Liver (tissue), 9 donors: ENCODE measurements around the gene GALNTL6. TPM values are rescaled to one million over a fixed set of nuclear protein-coding genes. Genes with fewer than 3 reads are reported as not detected.

ENCODE experiments used
- DNase-seq: peaks from one replicate; pipeline ENCODE4 v3.0.0-alpha.2; 2017; ENCODE audit warnings: low spot score
- H3K27ac ChIP-seq, 2 donors: one replicate each; pipeline ENCODE4 v1.7.0; 2013; ENCODE audit warnings: inconsistent platforms in 2 of 2, low read length in 2 of 2, control low read depth in 1 of 2, low read depth in 1 of 2, mild to moderate bottlenecking in 1 of 2
- H3K27me3 ChIP-seq, 4 donors: one replicate each; pipeline versions ENCODE4 v1.6.1 to v1.7.0; 2013; ENCODE audit warnings: low read length in 3 of 4, inconsistent platforms in 1 of 4, mild to moderate bottlenecking in 1 of 4, moderate library complexity in 1 of 4; ENCODE audit not compliant: control insufficient read depth in 4 of 4, insufficient read depth in 4 of 4
- H3K36me3 ChIP-seq, 4 donors: one replicate each; pipeline versions ENCODE4 v1.6.1 to v1.7.0; 2013; ENCODE audit warnings: low read length in 3 of 4, mild to moderate bottlenecking in 3 of 4, low read depth in 1 of 4, moderate library complexity in 1 of 4; ENCODE audit not compliant: control insufficient read depth in 4 of 4, insufficient read depth in 3 of 4
- H3K4me1 ChIP-seq, 4 donors: one replicate each; pipeline versions ENCODE4 v1.6.1 to v1.7.0; 2013; ENCODE audit warnings: low read length in 3 of 4, mild to moderate bottlenecking in 3 of 4, moderate library complexity in 1 of 4; ENCODE audit not compliant: control insufficient read depth in 4 of 4, insufficient read depth in 4 of 4
- H3K4me3 ChIP-seq, 3 donors: one replicate each; pipeline versions ENCODE4 v1.6.1 to v1.7.0; 2013; ENCODE audit warnings: low read length in 3 of 3, control low read depth in 1 of 3, low read depth in 1 of 3, mild to moderate bottlenecking in 1 of 3
- H3K9ac ChIP-seq, 2 donors: one replicate each; pipeline ENCODE4 v1.7.0; 2013; ENCODE audit warnings: low read length in 2 of 2, mild to moderate bottlenecking in 2 of 2, moderate library complexity in 2 of 2, control low read depth in 1 of 2, low read depth in 1 of 2
- H3K9me3 ChIP-seq, 4 donors: one replicate each; pipeline versions ENCODE4 v1.6.1 to v1.7.0; 2013; ENCODE audit warnings: low read length in 3 of 4; ENCODE audit not compliant: control insufficient read depth in 4 of 4
- CTCF ChIP-seq: fragments of 150-350 bp; IDR thresholded peaks from 2 replicates; pipeline ENCODE4 v1.5.1; 2017; ENCODE audit warnings: improper control_type of control experiment, low read depth, low read length; ENCODE audit not compliant: missing input control
- EGR1 ChIP-seq, 2 donors: IDR thresholded peaks; 2 replicates each; pipeline ENCODE4 v1.6.1; 2016 to 2018; ENCODE audit warnings: antibody characterized with exemption in 2 of 2, low read depth in 2 of 2
- FOXA1 ChIP-seq: IDR thresholded peaks from 2 replicates; pipeline ENCODE4 v1.6.1; 2016; ENCODE audit warnings: antibody characterized with exemption
- FOXA2 ChIP-seq: IDR thresholded peaks from 2 replicates; pipeline ENCODE4 v1.6.1; 2016; ENCODE audit warnings: antibody characterized with exemption
- GABPA ChIP-seq, 2 donors: IDR thresholded peaks in 1 of 2; conservative IDR thresholded peaks in 1 of 2; 2 replicates each; pipeline ENCODE4 v1.6.1; 2016; ENCODE audit warnings: antibody characterized with exemption in 2 of 2, mild to moderate bottlenecking in 1 of 2, moderate library complexity in 1 of 2
- HNF4A ChIP-seq, 2 donors: conservative IDR thresholded peaks; 2 replicates each; pipeline ENCODE4 v1.6.1; 2016; ENCODE audit warnings: antibody characterized with exemption in 2 of 2, mild to moderate bottlenecking in 2 of 2
- HNF4G ChIP-seq: IDR thresholded peaks from 2 replicates; pipeline ENCODE4 v1.6.1; 2016; ENCODE audit warnings: antibody characterized with exemption
- JUND ChIP-seq, 2 donors: IDR thresholded peaks; 2 replicates each; pipeline ENCODE4 v1.6.1; 2016; ENCODE audit warnings: antibody characterized with exemption in 2 of 2
- RAD21 ChIP-seq, 2 donors: IDR thresholded peaks; 2 replicates each; pipeline ENCODE4 v1.6.1; 2016; ENCODE audit warnings: antibody characterized with exemption in 2 of 2, mild to moderate bottlenecking in 2 of 2
- RXRA ChIP-seq, 2 donors: IDR thresholded peaks; 2 replicates each; pipeline ENCODE4 v1.6.1; 2017 to 2018; ENCODE audit warnings: antibody characterized with exemption in 2 of 2, mild to moderate bottlenecking in 1 of 2
- SP1 ChIP-seq: IDR thresholded peaks from 2 replicates; pipeline ENCODE4 v1.6.1; 2018; ENCODE audit warnings: antibody characterized with exemption, mild to moderate bottlenecking
- TAF1 ChIP-seq: conservative IDR thresholded peaks from 2 replicates; pipeline ENCODE4 v1.6.1; 2016; ENCODE audit warnings: antibody characterized with exemption, mild to moderate bottlenecking
- ZBTB33 ChIP-seq: IDR thresholded peaks from 2 replicates; pipeline ENCODE4 v1.6.1; 2016; ENCODE audit warnings: antibody characterized with exemption
- WGBS: extraction: QIAGEN DNeasy Blood & Tissue Kit; methylation state at CpG from one replicate; pipeline ENCODE4 v1.1.7; 2013; 5-methylcytosine and 5-hydroxymethylcytosine counted together
- polyA plus RNA-seq, 2 donors: library from polyadenylated mRNA; stranded (reverse) in 1 of 2; unstranded in 1 of 2; fragments of 200-250 nt in 1 of 2; fragments of >200 nt in 1 of 2; fragmentation: Nextera tagmentation in 1 of 2; extraction: Ambion mirVana in 1 of 2; gene quantifications; one replicate each; pipeline versions ENCODE4 v1.2.1 to v1.2.3, GENCODE V29; 2013 to 2015
- total RNA-seq, 2 donors: library from RNA; depleted of rRNA; stranded (reverse); fragments of >200 nt; gene quantifications; one replicate each; pipeline ENCODE4 v1.2.3, GENCODE V29; 2014
- TF ChIP-seq, protein P1 (sequence below): IDR thresholded peaks from 2 replicates; pipeline ENCODE4 v1.6.1; 2016; ENCODE audit warnings: antibody characterized with exemption
- TF ChIP-seq, protein P2 (sequence below): IDR thresholded peaks from 2 replicates; pipeline ENCODE4 v1.6.1; 2016; ENCODE audit warnings: antibody characterized with exemption
- TF ChIP-seq, protein P3 (sequence below): IDR thresholded peaks from 2 replicates; pipeline ENCODE4 v1.6.1; 2016; ENCODE audit warnings: antibody characterized with exemption, mild to moderate bottlenecking
- donor health status: healthy.
- donor health status: healthy.
- donor health status: healthy.
- donor health status: healthy.
- donor health status: healthy.

GALNTL6 gene
- total and polyA plus RNA-seq, 4 donors, result 0.06 to 0.08 TPM; not detected in 2

GRCh38 chr4:172168888-172169287, 355.7 kb downstream of the GALNTL6 start:
- no peak overlapping the region for H3K4me3 ChIP-seq
- no peak overlapping the region for H3K9ac ChIP-seq
- no peaks in the 10 kb centered on the region for H3K36me3 ChIP-seq
- TF ChIP-seq SP1 (no peak), HNF4G (no peak), CTCF (no peak), FOXA2 (no peak)
- H3K4me1 ChIP-seq, result no peaks in the 10 kb centered on the region
- peaks cover 0 to 4% (median 0%) of the 10 kb centered on the region in 4 donors for H3K27me3 ChIP-seq
- WGBS, result 56% methylated on average over 2 of the region's 2 CpGs
- H3K27ac ChIP-seq, result no peak overlapping the region
- no peak for DNase-seq
- no peaks in the 10 kb centered on the region for H3K9me3 ChIP-seq

DNA sequence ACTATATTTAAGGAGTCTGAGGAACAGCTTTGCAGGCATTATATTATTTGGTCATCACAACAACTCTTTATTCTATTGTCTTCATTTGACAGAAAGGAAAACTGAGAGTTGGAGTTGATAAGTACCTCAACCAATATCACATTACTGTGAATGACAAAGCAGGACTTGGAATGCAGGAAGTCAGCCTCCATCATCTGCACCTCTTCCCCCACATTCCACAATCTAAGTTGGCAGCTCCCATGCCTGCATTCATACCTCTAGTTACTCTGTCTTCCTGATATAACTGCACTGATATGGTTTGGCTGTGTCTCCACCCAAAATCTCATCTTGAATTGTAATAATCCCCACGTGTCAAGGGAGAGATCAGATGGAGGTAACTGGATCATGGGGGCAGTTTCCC, 356.7 kb downstream of the GALNTL6 start:
- no peak overlapping the region for H3K9ac ChIP-seq
- no peaks in the 10 kb centered on the region for H3K9me3 ChIP-seq
- peaks cover 0 to 6% (median 0%) of the 10 kb centered on the region in 4 donors for H3K27me3 ChIP-seq
- TF ChIP-seq RAD21 (IDR thresholded peaks at IDR 0.05), result no peak
- TF ChIP-seq EGR1 (IDR thresholded peaks at IDR 0.05; ENCODE audit: low read depth in 2 of 2), result no peak
- no peak for TF ChIP-seq FOXA1
- TF ChIP-seq FOXA2, result no peak
- TF ChIP-seq SP1, result no peak
- TF ChIP-seq ZBTB33, result no peak
- TF ChIP-seq, protein P1, sequence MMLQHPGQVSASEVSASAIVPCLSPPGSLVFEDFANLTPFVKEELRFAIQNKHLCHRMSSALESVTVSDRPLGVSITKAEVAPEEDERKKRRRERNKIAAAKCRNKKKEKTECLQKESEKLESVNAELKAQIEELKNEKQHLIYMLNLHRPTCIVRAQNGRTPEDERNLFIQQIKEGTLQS, result no peak
- no peak for TF ChIP-seq GABPA (IDR thresholded peaks at IDR 0.05 in 1 of 2, conservative IDR thresholded peaks at IDR 0.05 in 1 of 2)
- no peak for TF ChIP-seq HNF4A (conservative IDR thresholded peaks at IDR 0.05)
- WGBS, result 61% methylated on average over 1 of the region's 1 CpG
- no peaks in the 10 kb centered on the region for H3K36me3 ChIP-seq
- no peaks in the 10 kb centered on the region for H3K4me1 ChIP-seq
- no peak overlapping the region for H3K27ac ChIP-seq
- no peak overlapping the region for H3K4me3 ChIP-seq
- no peak for DNase-seq

DNA sequence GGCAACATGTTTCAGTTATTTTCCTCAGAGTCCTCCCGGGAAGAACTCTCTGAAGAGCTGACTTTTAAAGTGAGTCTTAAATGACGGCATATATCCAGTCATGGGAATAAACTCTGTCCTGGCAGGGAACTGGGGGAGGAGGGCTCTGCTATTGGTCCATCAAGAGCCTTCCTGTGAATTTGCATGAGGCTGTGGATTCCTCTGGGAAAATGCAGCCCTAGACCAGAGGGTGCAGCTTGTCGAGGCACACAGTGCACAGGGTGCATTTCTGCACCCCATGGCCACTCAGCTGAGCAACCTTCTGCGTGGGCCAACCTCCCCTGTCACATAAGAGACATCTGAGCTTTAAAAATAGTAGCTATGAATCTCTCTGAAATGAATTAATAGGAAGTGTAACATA, 360.0 kb downstream of the GALNTL6 start:
- Histone ChIP-seq H3K27me3 (peaks cover 0 to 6% (median 0%) of the 10 kb centered on the region in 4 donors), H3K4me1 (no peaks in the 10 kb centered on the region), H3K9me3 (no peaks in the 10 kb centered on the region), H3K27ac (no peak overlapping the region), H3K9ac (no peak overlapping the region), H3K4me3 (no peak overlapping the region), H3K36me3 (no peaks in the 10 kb centered on the region)
- no peak for DNase-seq
- TF ChIP-seq ZBTB33 (no peak), RXRA (IDR thresholded peaks at IDR 0.05) (no peak), GABPA (IDR thresholded peaks at IDR 0.05 in 1 of 2, conservative IDR thresholded peaks at IDR 0.05 in 1 of 2) (no peak), RAD21 (IDR thresholded peaks at IDR 0.05) (no peak), TAF1 (no peak), EGR1 (IDR thresholded peaks at IDR 0.05; ENCODE audit: low read depth in 2 of 2) (no peak), HNF4A (conservative IDR thresholded peaks at IDR 0.05) (no peak), JUND (IDR thresholded peaks at IDR 0.05) (no peak), FOXA1 (no peak), HNF4G (no peak)
- TF ChIP-seq, protein P1, result no peak
- TF ChIP-seq, protein P2, sequence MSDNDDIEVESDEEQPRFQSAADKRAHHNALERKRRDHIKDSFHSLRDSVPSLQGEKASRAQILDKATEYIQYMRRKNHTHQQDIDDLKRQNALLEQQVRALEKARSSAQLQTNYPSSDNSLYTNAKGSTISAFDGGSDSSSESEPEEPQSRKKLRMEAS, result no peak
- TF ChIP-seq, protein P3, sequence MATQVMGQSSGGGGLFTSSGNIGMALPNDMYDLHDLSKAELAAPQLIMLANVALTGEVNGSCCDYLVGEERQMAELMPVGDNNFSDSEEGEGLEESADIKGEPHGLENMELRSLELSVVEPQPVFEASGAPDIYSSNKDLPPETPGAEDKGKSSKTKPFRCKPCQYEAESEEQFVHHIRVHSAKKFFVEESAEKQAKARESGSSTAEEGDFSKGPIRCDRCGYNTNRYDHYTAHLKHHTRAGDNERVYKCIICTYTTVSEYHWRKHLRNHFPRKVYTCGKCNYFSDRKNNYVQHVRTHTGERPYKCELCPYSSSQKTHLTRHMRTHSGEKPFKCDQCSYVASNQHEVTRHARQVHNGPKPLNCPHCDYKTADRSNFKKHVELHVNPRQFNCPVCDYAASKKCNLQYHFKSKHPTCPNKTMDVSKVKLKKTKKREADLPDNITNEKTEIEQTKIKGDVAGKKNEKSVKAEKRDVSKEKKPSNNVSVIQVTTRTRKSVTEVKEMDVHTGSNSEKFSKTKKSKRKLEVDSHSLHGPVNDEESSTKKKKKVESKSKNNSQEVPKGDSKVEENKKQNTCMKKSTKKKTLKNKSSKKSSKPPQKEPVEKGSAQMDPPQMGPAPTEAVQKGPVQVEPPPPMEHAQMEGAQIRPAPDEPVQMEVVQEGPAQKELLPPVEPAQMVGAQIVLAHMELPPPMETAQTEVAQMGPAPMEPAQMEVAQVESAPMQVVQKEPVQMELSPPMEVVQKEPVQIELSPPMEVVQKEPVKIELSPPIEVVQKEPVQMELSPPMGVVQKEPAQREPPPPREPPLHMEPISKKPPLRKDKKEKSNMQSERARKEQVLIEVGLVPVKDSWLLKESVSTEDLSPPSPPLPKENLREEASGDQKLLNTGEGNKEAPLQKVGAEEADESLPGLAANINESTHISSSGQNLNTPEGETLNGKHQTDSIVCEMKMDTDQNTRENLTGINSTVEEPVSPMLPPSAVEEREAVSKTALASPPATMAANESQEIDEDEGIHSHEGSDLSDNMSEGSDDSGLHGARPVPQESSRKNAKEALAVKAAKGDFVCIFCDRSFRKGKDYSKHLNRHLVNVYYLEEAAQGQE, result no peak
- 62% methylated on average over 4 of the region's 4 CpGs for WGBS
